HL-60 (cell line): ENCODE data around the gene TMOD1.

Source experiments
- DNase-seq, 2 experiments: peaks; one replicate each; pipeline ENCODE4 v3.0.0-alpha.2; 2010 to 2020; ENCODE audit warnings: low read depth in 1 of 2, low spot score in 1 of 2
- H3K27ac ChIP-seq: fragments of 250-450 bp; sonication (Bioruptor Pico); replicated peaks from 2 replicates; pipeline ENCODE4 v1.5.1; 2020; ENCODE audit warnings: mild to moderate bottlenecking, moderate library complexity
- H3K27me3 ChIP-seq: fragments of 250-450 bp; sonication (Bioruptor Pico); 2 replicates; pipeline ENCODE4 v1.5.1; 2021; ENCODE audit warnings: mild to moderate bottlenecking, moderate library complexity; ENCODE audit not compliant: insufficient read depth, poor library complexity, severe bottlenecking
- H3K4me3 ChIP-seq: replicated peaks from 2 replicates; pipeline ENCODE4 v1.5.1; 2011; ENCODE audit warnings: mild to moderate bottlenecking, control low read depth, low read length; ENCODE audit not compliant: insufficient read depth
- CTCF ChIP-seq: IDR thresholded peaks from one replicate; pipeline ENCODE4 v1.5.1; 2011; ENCODE audit warnings: low read length, control low read depth, inconsistent platforms; ENCODE audit not compliant: insufficient read depth
- GABPA ChIP-seq: IDR thresholded peaks from 2 replicates; pipeline ENCODE4 v1.6.1; 2012; ENCODE audit warnings: low read depth
- POLR2AphosphoS5 ChIP-seq: IDR thresholded peaks from 2 replicates; pipeline ENCODE4 v1.6.1; 2012; ENCODE audit warnings: low read depth
- REST ChIP-seq: IDR thresholded peaks from 2 replicates; pipeline ENCODE4 v1.6.1; 2012; ENCODE audit warnings: low read depth; ENCODE audit not compliant: insufficient replicate concordance
- SPI1 ChIP-seq: IDR thresholded peaks from 2 replicates; pipeline ENCODE4 v1.6.1; 2012; ENCODE audit warnings: low read depth, mild to moderate bottlenecking, borderline replicate concordance

TMOD1 gene

GRCh38 chr9:97600531-97601227 lies 99.2 kb downstream of the TMOD1 start:
- TF ChIP-seq POLR2AphosphoS5, result no peak
- no peak for TF ChIP-seq SPI1
- TF ChIP-seq REST, result no peak
- no peak for TF ChIP-seq GABPA
- no peak for TF ChIP-seq CTCF
- H3K4me3 ChIP-seq, result no peak overlapping the region
- H3K27me3 ChIP-seq, result no peaks in the 10 kb centered on the region
- no peak for DNase-seq
- H3K27ac ChIP-seq, result no peak overlapping the region

GRCh38 chr9:97601228-97601898 lies 99.9 kb downstream of the TMOD1 start:
- no peak for DNase-seq
- H3K27ac ChIP-seq, result no peak overlapping the region
- TF ChIP-seq SPI1, result no peak
- TF ChIP-seq CTCF, result no peak
- TF ChIP-seq POLR2AphosphoS5, result no peak
- no peak for TF ChIP-seq REST
- H3K4me3 ChIP-seq, result no peak overlapping the region
- H3K27me3 ChIP-seq, result no peaks in the 10 kb centered on the region

- Histone ChIP-seq H3K27me3 (no peaks in the 10 kb centered on the region), H3K27ac (no peak overlapping the region), H3K4me3 (no peak overlapping the region)
- DNase-seq, result no peak
- TF ChIP-seq SPI1, result no peak
Measured at GRCh38 chr9:97602430-97602829, 101.0 kb downstream of the TMOD1 start.

- H3K27ac ChIP-seq, result no peak overlapping the region
- H3K27me3 ChIP-seq, result no peaks in the 10 kb centered on the region
- TF ChIP-seq POLR2AphosphoS5 (no peak), REST (no peak), SPI1 (no peak), CTCF (no peak), GABPA (no peak)
- DNase-seq, result no peak
- no peak overlapping the region for H3K4me3 ChIP-seq
Measured at GRCh38 chr9:97604901-97605645, 103.6 kb downstream of the TMOD1 start.
